Ascending aorta (tissue), 2 donors: ENCODE results near the gene CDKN2A. TPM values are rescaled to one million over a fixed set of nuclear protein-coding genes. Genes with fewer than 3 reads are reported as not detected.

ENCODE experiments used
- DNase-seq, 2 donors: peaks; one replicate each; pipeline ENCODE4 v3.0.0-alpha.2; 2019; ENCODE audit warnings: low spot score in 2 of 2
- H3K27ac ChIP-seq, 2 donors: fragments of 200-600 bp; sonication (generic); one replicate each; pipeline ENCODE4 v1.5.1; 2016 to 2017; ENCODE audit warnings: mild to moderate bottlenecking in 1 of 2
- H3K27me3 ChIP-seq: fragments of 200-600 bp; sonication (generic); one replicate; pipeline ENCODE4 v1.5.1; 2017
- H3K36me3 ChIP-seq, 2 donors: fragments of 200-600 bp; sonication (generic); one replicate each; pipeline ENCODE4 v1.5.1; 2016
- H3K4me1 ChIP-seq, 2 donors: fragments of 200-600 bp; sonication (generic); one replicate each; pipeline ENCODE4 v1.5.1; 2016 to 2017; ENCODE audit warnings: mild to moderate bottlenecking in 1 of 2
- H3K4me3 ChIP-seq, 2 donors: fragments of 200-600 bp; sonication (generic); one replicate each; pipeline ENCODE4 v1.5.1; 2016 to 2017; ENCODE audit warnings: mild to moderate bottlenecking in 1 of 2
- H3K9me3 ChIP-seq, 2 donors: fragments of 200-600 bp; sonication (generic); one replicate each; pipeline ENCODE4 v1.5.1; 2016
- CTCF ChIP-seq, 3 experiments: fragments of 200-600 bp in 2 of 3; fragments of 450-650 bp in 1 of 3; sonication (generic) in 2 of 3; IDR thresholded peaks; one replicate each; pipeline ENCODE4 v1.5.1; 2016 to 2019; ENCODE audit warnings: antibody characterized with exemption in 3 of 3, mild to moderate bottlenecking in 1 of 3, moderate library complexity in 1 of 3
- intact Hi-C: fragments of 100-400 bp; cut with DNase I; formaldehyde crosslinking; loops from one replicate; pipeline ENCODE4 v1.15.1; 2023
- total RNA-seq: library from RNA; depleted of rRNA; stranded (reverse); fragments of >200 nt; gene quantifications from one replicate; pipeline ENCODE4 v1.1.0, GENCODE V29; 2016

Gene CDKN2A
- total RNA-seq, 1 donor from 2014 or later = 17.1 TPM

- no peak for DNase-seq
- Histone ChIP-seq H3K4me3 (no peak overlapping the region), H3K36me3 (peaks cover 0 to 3% of the 10 kb centered on the region in 2 donors), H3K4me1 (no peaks in the 10 kb centered on the region), H3K27ac (no peak overlapping the region), H3K27me3 (no peaks in the 10 kb centered on the region), H3K9me3 (no peaks in the 10 kb centered on the region)
- TF ChIP-seq CTCF (IDR thresholded peaks at IDR 0.05) = no peak
- intact Hi-C loops = no loop called here
Observed at GRCh38 chr9:21936161-21936560, 58.0 kb downstream of the CDKN2A start.

GRCh38 chr9:21935631-21936030 lies 58.6 kb downstream of the CDKN2A start:
- Histone ChIP-seq H3K4me3 (no peak overlapping the region), H3K4me1 (no peaks in the 10 kb centered on the region), H3K27ac (no peak overlapping the region), H3K9me3 (no peaks in the 10 kb centered on the region), H3K36me3 (peaks cover 0 to 5% of the 10 kb centered on the region in 2 donors), H3K27me3 (no peaks in the 10 kb centered on the region)
- DNase-seq = no peak
- TF ChIP-seq CTCF (IDR thresholded peaks at IDR 0.05) = no peak
- intact Hi-C loops = no loop called here

- intact Hi-C loops = no loop called here
- peaks cover 0 to 5% of the 10 kb centered on the region in 2 donors for H3K36me3 ChIP-seq
- no peaks in the 10 kb centered on the region for H3K27me3 ChIP-seq
- DNase-seq = no peak
- no peaks in the 10 kb centered on the region for H3K9me3 ChIP-seq
- TF ChIP-seq CTCF (IDR thresholded peaks at IDR 0.05) = no peak
- H3K27ac ChIP-seq = no peak overlapping the region
- no peak overlapping the region for H3K4me3 ChIP-seq
- no peaks in the 10 kb centered on the region for H3K4me1 ChIP-seq
Observed at GRCh38 chr9:21933865-21934264, 60.3 kb downstream of the CDKN2A start.

- no peaks in the 10 kb centered on the region for H3K27me3 ChIP-seq
- DNase-seq = no peak
- H3K27ac ChIP-seq = no peak overlapping the region
- no peak for TF ChIP-seq CTCF (IDR thresholded peaks at IDR 0.05)
- H3K9me3 ChIP-seq = no peaks in the 10 kb centered on the region
- H3K4me1 ChIP-seq = no peaks in the 10 kb centered on the region
- peaks cover 0 to 5% of the 10 kb centered on the region in 2 donors for H3K36me3 ChIP-seq
- intact Hi-C loops = no loop called here
- no peak overlapping the region for H3K4me3 ChIP-seq
Observed at GRCh38 chr9:21933281-21933680, 60.9 kb downstream of the CDKN2A start.

GRCh38 chr9:21931428-21931827 lies 62.8 kb downstream of the CDKN2A start:
- TF ChIP-seq CTCF (IDR thresholded peaks at IDR 0.05) = no peak
- Histone ChIP-seq H3K27ac (no peak overlapping the region), H3K4me1 (no peaks in the 10 kb centered on the region), H3K36me3 (peaks cover 0 to 5% of the 10 kb centered on the region in 2 donors), H3K27me3 (no peaks in the 10 kb centered on the region), H3K9me3 (no peaks in the 10 kb centered on the region), H3K4me3 (no peak overlapping the region)
- intact Hi-C loops = no loop called here
- DNase-seq = no peak

- DNase-seq = no peak
- intact Hi-C loops = no loop called here
Observed at GRCh38 chr9:21927752-21928151, 66.4 kb downstream of the CDKN2A start.

More at GRCh38 chr9:21927752-21928151, 66.4 kb downstream of the CDKN2A start:
- Histone ChIP-seq H3K4me1 (no peaks in the 10 kb centered on the region), H3K4me3 (no peak overlapping the region), H3K36me3 (peaks cover 0 to 5% of the 10 kb centered on the region in 2 donors), H3K9me3 (no peaks in the 10 kb centered on the region), H3K27ac (no peak overlapping the region), H3K27me3 (no peaks in the 10 kb centered on the region)
- no peak for TF ChIP-seq CTCF (IDR thresholded peaks at IDR 0.05)
